Measurements from ENCODE around the gene PPFIA3. TPM values are rescaled to one million over a fixed set of nuclear protein-coding genes. Genes with fewer than 3 reads are reported as not detected.

Gene PPFIA3
- total RNA-seq, 1 experiment from 2014 or later: 27.3 TPM

- TF ChIP-seq, protein P1, sequence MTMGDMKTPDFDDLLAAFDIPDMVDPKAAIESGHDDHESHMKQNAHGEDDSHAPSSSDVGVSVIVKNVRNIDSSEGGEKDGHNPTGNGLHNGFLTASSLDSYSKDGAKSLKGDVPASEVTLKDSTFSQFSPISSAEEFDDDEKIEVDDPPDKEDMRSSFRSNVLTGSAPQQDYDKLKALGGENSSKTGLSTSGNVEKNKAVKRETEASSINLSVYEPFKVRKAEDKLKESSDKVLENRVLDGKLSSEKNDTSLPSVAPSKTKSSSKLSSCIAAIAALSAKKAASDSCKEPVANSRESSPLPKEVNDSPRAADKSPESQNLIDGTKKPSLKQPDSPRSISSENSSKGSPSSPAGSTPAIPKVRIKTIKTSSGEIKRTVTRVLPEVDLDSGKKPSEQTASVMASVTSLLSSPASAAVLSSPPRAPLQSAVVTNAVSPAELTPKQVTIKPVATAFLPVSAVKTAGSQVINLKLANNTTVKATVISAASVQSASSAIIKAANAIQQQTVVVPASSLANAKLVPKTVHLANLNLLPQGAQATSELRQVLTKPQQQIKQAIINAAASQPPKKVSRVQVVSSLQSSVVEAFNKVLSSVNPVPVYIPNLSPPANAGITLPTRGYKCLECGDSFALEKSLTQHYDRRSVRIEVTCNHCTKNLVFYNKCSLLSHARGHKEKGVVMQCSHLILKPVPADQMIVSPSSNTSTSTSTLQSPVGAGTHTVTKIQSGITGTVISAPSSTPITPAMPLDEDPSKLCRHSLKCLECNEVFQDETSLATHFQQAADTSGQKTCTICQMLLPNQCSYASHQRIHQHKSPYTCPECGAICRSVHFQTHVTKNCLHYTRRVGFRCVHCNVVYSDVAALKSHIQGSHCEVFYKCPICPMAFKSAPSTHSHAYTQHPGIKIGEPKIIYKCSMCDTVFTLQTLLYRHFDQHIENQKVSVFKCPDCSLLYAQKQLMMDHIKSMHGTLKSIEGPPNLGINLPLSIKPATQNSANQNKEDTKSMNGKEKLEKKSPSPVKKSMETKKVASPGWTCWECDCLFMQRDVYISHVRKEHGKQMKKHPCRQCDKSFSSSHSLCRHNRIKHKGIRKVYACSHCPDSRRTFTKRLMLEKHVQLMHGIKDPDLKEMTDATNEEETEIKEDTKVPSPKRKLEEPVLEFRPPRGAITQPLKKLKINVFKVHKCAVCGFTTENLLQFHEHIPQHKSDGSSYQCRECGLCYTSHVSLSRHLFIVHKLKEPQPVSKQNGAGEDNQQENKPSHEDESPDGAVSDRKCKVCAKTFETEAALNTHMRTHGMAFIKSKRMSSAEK (CRISPR knock-in tag; IDR thresholded peaks at IDR 0.05; ENCODE audit: borderline replicate concordance): no peak
- TF ChIP-seq, protein P2, sequence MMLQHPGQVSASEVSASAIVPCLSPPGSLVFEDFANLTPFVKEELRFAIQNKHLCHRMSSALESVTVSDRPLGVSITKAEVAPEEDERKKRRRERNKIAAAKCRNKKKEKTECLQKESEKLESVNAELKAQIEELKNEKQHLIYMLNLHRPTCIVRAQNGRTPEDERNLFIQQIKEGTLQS (CRISPR knock-in tag; conservative IDR thresholded peaks at IDR 0.05): no peak
- TF ChIP-seq SOX15 (CRISPR knock-in tag; IDR thresholded peaks at IDR 0.05) (no peak), JUN (CRISPR knock-in tag; IDR thresholded peaks at IDR 0.05) (peak; percentile 82; the same call in 1 of the 2 replicates), ZNF423 (CRISPR knock-in tag; IDR thresholded peaks at IDR 0.05) (no peak), NR2C2 (CRISPR knock-in tag; IDR thresholded peaks at IDR 0.05) (no peak), ZBTB21 (CRISPR knock-in tag; IDR thresholded peaks at IDR 0.05; ENCODE audit: borderline replicate concordance) (no peak), ZNF232 (CRISPR knock-in tag; IDR thresholded peaks at IDR 0.05) (no peak), FOXP1 (CRISPR knock-in tag; IDR thresholded peaks at IDR 0.05; ENCODE audit: borderline replicate concordance) (peak; percentile 97), ZMAT4 (CRISPR knock-in tag; IDR thresholded peaks at IDR 0.05) (no peak), EMX1 (CRISPR knock-in tag; IDR thresholded peaks at IDR 0.05) (no peak), ATF2 (CRISPR knock-in tag; IDR thresholded peaks at IDR 0.05; ENCODE audit: borderline replicate concordance, low read depth) (no peak), NFE2L1 (CRISPR knock-in tag; IDR thresholded peaks at IDR 0.05) (peak; percentile 81), NR3C1 (CRISPR knock-in tag; conservative IDR thresholded peaks at IDR 0.05; ENCODE audit: low read depth) (no peak), MYBL2 (CRISPR knock-in tag; IDR thresholded peaks at IDR 0.05) (peak; percentile 90), GABPB1 (CRISPR knock-in tag; IDR thresholded peaks at IDR 0.05) (no peak; the same call in 1 of the 2 replicates), ESRRA (CRISPR knock-in tag; IDR thresholded peaks at IDR 0.05; ENCODE audit: borderline replicate concordance) (peak; percentile 70; the same call in 1 of the 2 replicates), CREM (CRISPR knock-in tag; IDR thresholded peaks at IDR 0.05) (peak; percentile 43; the same call in 1 of the 2 replicates), ARID4B (CRISPR knock-in tag; IDR thresholded peaks at IDR 0.05; ENCODE audit: borderline replicate concordance) (peak; percentile 88; the same call in 1 of the 2 replicates)
- TF ChIP-seq, protein P3, sequence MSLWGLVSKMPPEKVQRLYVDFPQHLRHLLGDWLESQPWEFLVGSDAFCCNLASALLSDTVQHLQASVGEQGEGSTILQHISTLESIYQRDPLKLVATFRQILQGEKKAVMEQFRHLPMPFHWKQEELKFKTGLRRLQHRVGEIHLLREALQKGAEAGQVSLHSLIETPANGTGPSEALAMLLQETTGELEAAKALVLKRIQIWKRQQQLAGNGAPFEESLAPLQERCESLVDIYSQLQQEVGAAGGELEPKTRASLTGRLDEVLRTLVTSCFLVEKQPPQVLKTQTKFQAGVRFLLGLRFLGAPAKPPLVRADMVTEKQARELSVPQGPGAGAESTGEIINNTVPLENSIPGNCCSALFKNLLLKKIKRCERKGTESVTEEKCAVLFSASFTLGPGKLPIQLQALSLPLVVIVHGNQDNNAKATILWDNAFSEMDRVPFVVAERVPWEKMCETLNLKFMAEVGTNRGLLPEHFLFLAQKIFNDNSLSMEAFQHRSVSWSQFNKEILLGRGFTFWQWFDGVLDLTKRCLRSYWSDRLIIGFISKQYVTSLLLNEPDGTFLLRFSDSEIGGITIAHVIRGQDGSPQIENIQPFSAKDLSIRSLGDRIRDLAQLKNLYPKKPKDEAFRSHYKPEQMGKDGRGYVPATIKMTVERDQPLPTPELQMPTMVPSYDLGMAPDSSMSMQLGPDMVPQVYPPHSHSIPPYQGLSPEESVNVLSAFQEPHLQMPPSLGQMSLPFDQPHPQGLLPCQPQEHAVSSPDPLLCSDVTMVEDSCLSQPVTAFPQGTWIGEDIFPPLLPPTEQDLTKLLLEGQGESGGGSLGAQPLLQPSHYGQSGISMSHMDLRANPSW (CRISPR knock-in tag; conservative IDR thresholded peaks at IDR 0.05; ENCODE audit: low read depth): no peak
- TF ChIP-seq, protein P4, sequence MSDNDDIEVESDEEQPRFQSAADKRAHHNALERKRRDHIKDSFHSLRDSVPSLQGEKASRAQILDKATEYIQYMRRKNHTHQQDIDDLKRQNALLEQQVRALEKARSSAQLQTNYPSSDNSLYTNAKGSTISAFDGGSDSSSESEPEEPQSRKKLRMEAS (CRISPR knock-in tag; IDR thresholded peaks at IDR 0.05): peak; percentile 85
- TF ChIP-seq, protein P5, sequence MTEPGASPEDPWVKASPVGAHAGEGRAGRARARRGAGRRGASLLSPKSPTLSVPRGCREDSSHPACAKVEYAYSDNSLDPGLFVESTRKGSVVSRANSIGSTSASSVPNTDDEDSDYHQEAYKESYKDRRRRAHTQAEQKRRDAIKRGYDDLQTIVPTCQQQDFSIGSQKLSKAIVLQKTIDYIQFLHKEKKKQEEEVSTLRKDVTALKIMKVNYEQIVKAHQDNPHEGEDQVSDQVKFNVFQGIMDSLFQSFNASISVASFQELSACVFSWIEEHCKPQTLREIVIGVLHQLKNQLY (CRISPR knock-in tag; IDR thresholded peaks at IDR 0.05): no peak
These were observed 34.1 kb upstream of the PPFIA3 start, which contains the start of gene SNRNP70 (continued) for GRCh38 chr19:49085020-49085867.
